CD14-positive monocyte (primary cell): ENCODE data around the gene BRMS1. TPM values are rescaled to one million over a fixed set of nuclear protein-coding genes. Genes with fewer than 3 reads are reported as not detected.
A peak's percentile ranks its signal among the peaks of the same experiment; 100 is the strongest.

Experiments
- DNase-seq, 3 donors: peaks; one replicate each; pipeline ENCODE4 v3.0.0-alpha.2; 2011 to 2022
- H2AFZ ChIP-seq: 2 replicates; pipeline ENCODE4 v1.6.0; 2012; ENCODE audit warnings: mild to moderate bottlenecking, low read depth, low read length, inconsistent platforms; ENCODE audit not compliant: insufficient read depth, poor library complexity, severe bottlenecking
- H3K27ac ChIP-seq, 2 donors: 1 replicate in 1 of 2; 2 replicates in 1 of 2; pipeline ENCODE4 v1.5.1; 2012 to 2013; ENCODE audit warnings: low read length in 2 of 2, control low read depth in 1 of 2, inconsistent platforms in 1 of 2, low read depth in 1 of 2, mild to moderate bottlenecking in 1 of 2
- H3K27me3 ChIP-seq, 2 donors: one replicate each; pipeline versions ENCODE4 v1.6.0 to v1.6.1; 2011 to 2013; ENCODE audit warnings: low read length in 2 of 2; ENCODE audit not compliant: control insufficient read depth in 2 of 2, insufficient read depth in 2 of 2
- H3K36me3 ChIP-seq, 2 donors: replicated peaks in 1 of 2; 1 replicate in 1 of 2; 2 replicates in 1 of 2; pipeline versions ENCODE4 v1.5.1 to v1.6.1; 2012 to 2013; ENCODE audit warnings: low read length in 2 of 2, control low read depth in 1 of 2, inconsistent platforms in 1 of 2, mild to moderate bottlenecking in 1 of 2; ENCODE audit not compliant: insufficient read depth in 2 of 2, control insufficient read depth in 1 of 2
- H3K4me1 ChIP-seq, 2 donors: 1 replicate in 1 of 2; 2 replicates in 1 of 2; pipeline versions ENCODE4 v1.5.1 to v1.6.1; 2012 to 2013; ENCODE audit warnings: low read length in 2 of 2, control low read depth in 1 of 2, inconsistent platforms in 1 of 2, mild to moderate bottlenecking in 1 of 2, moderate library complexity in 1 of 2; ENCODE audit not compliant: insufficient read depth in 2 of 2, control insufficient read depth in 1 of 2
- H3K4me2 ChIP-seq: replicated peaks from 2 replicates; pipeline ENCODE3; 2012; ENCODE audit warnings: low read length, moderate library complexity, mild to moderate bottlenecking; ENCODE audit not compliant: poor library complexity, severe bottlenecking; ENCODE audit errors: extremely low read depth
- H3K4me3 ChIP-seq, 3 experiments: fragments of 200-600 bp in 1 of 3; sonication (generic) in 1 of 3; replicated peaks in 1 of 3; 1 replicate in 2 of 3; 2 replicates in 1 of 3; pipeline ENCODE4 v1.5.1; 2011 to 2013; ENCODE audit warnings: low read length in 3 of 3, mild to moderate bottlenecking in 3 of 3, control low read depth in 2 of 3, low read depth in 2 of 3, inconsistent platforms in 1 of 3, moderate library complexity in 1 of 3
- H3K79me2 ChIP-seq: 2 replicates; pipeline ENCODE4 v1.6.0; 2012; ENCODE audit warnings: mild to moderate bottlenecking, control low read depth, inconsistent platforms, low read length, moderate library complexity; ENCODE audit not compliant: insufficient read depth
- H3K9ac ChIP-seq: 2 replicates; pipeline ENCODE4 v1.6.0; 2017; ENCODE audit warnings: low read length, mild to moderate bottlenecking; ENCODE audit not compliant: insufficient read depth, poor library complexity, severe bottlenecking
- H3K9me3 ChIP-seq, 2 donors: replicated peaks in 1 of 2; 1 replicate in 1 of 2; 2 replicates in 1 of 2; pipeline versions ENCODE4 v1.5.1 to v1.6.1; 2012 to 2013; ENCODE audit warnings: low read length in 2 of 2, control low read depth in 1 of 2; ENCODE audit not compliant: control insufficient read depth in 1 of 2, insufficient read depth in 1 of 2
- H4K20me1 ChIP-seq: 2 replicates; pipeline ENCODE4 v1.6.0; 2012; ENCODE audit warnings: mild to moderate bottlenecking, low read length, control low read depth, moderate library complexity; ENCODE audit not compliant: insufficient read depth
- H3K27ac Mint-ChIP-seq, 7 donors: one replicate each; pipeline ENCODE4 v1.8.0; 2020; ENCODE audit warnings: mild to moderate bottlenecking in 7 of 7, mixed read lengths in 7 of 7, moderate library complexity in 6 of 7, inconsistent platforms in 2 of 7
- H3K27me3 Mint-ChIP-seq, 3 donors: one replicate each; pipeline ENCODE4 v1.8.0; 2021 to 2022; ENCODE audit warnings: low read depth in 3 of 3, mild to moderate bottlenecking in 3 of 3, mixed read lengths in 3 of 3, moderate library complexity in 3 of 3, inconsistent platforms in 1 of 3
- H3K36me3 Mint-ChIP-seq, 2 donors: one replicate each; pipeline ENCODE4 v1.8.0; 2020; ENCODE audit warnings: mixed read lengths in 2 of 2, inconsistent platforms in 1 of 2, mild to moderate bottlenecking in 1 of 2
- H3K4me1 Mint-ChIP-seq: one replicate; pipeline ENCODE4 v1.8.0; 2020; ENCODE audit warnings: mild to moderate bottlenecking, mixed read lengths
- H3K4me3 Mint-ChIP-seq, 2 donors: one replicate each; pipeline ENCODE4 v1.8.0; 2020; ENCODE audit warnings: mild to moderate bottlenecking in 2 of 2, mixed read lengths in 2 of 2, moderate library complexity in 1 of 2
- H3K9me3 Mint-ChIP-seq, 7 donors: one replicate each; pipeline ENCODE4 v1.8.0; 2020 to 2022; ENCODE audit warnings: mixed read lengths in 7 of 7, mild to moderate bottlenecking in 6 of 7, moderate library complexity in 6 of 7, inconsistent platforms in 2 of 7
- CTCF ChIP-seq: fragments of 200-600 bp; IDR thresholded peaks from one replicate; pipeline ENCODE4 v1.8.0; 2022; ENCODE audit warnings: antibody characterized with exemption, mild to moderate bottlenecking
- WGBS: methylation state at CpG from one replicate; pipeline ENCODE4 v1.1.5; 2013; ENCODE audit warnings: missing lambda C conversion rate; ENCODE audit not compliant: insufficient coverage; 5-methylcytosine and 5-hydroxymethylcytosine counted together
- intact Hi-C, 2 donors: fragments of 100-400 bp; cut with micrococcal nuclease; formaldehyde crosslinking; loops; one replicate each; pipeline versions ENCODE4 v1.15.0 to v1.15.1; 2023
- polyA plus RNA-seq, 3 donors: library from polyadenylated mRNA; depleted of rRNA in 1 of 3; unstranded in 2 of 3; stranded (reverse) in 1 of 3; fragments of 300-500 nt in 2 of 3; fragments of >200 nt in 1 of 3; fragmentation: Illumina TruSeq in 2 of 3; gene quantifications; 1 replicate in 2 of 3; 2 replicates in 1 of 3; pipeline ENCODE4 v1.2.3, GENCODE V29; 2012 to 2021

The BRMS1 gene
- polyA plus RNA-seq, 3 donors = 49.0 to 65.2 (median 62.0) TPM

- Mint-ChIP-seq H3K36me3 (peaks cover 14 to 16% of the 10 kb centered on the region in 2 donors), H3K4me3 (peak overlapping the region; percentile 78 to 89), H3K27ac (peak overlapping the region in 2 of 7 donors; percentile 20 to 62), H3K9me3 (no peaks in the 10 kb centered on the region), H3K27me3 (peaks cover 4 to 22% (median 11%) of the 10 kb centered on the region in 3 donors), H3K4me1 (peaks cover 31% of the 10 kb centered on the region)
- H3K4me1 ChIP-seq = peaks cover 34 to 41% of the 10 kb centered on the region in 2 donors
- H3K9me3 ChIP-seq = no peaks in the 10 kb centered on the region
- H4K20me1 ChIP-seq = peaks cover 27% of the 10 kb centered on the region
- H3K27me3 ChIP-seq = peaks cover 0 to 9% of the 10 kb centered on the region in 2 donors
- H3K9ac ChIP-seq = peak overlapping the region; percentile 60
- intact Hi-C loops = no loop called here
- peak overlapping the region; percentile 98 for H2AFZ ChIP-seq
- 32% methylated on average over 68 of the region's 68 CpGs for WGBS
- TF ChIP-seq CTCF = no peak
- DNase-seq = no peak
- H3K79me2 ChIP-seq = peaks cover 23% of the 10 kb centered on the region
- H3K4me3 ChIP-seq = peak overlapping the region; percentile 34 to 84 (median 64)
- H3K36me3 ChIP-seq = peaks cover 5 to 20% of the 10 kb centered on the region in 2 donors
- no peak overlapping the region for H3K27ac ChIP-seq
- H3K4me2 ChIP-seq = peak overlapping the region; percentile 99
These were observed 1.8 kb upstream of the BRMS1 start for GRCh38 chr11:66346476-66347424.

GRCh38 chr11:66345316-66345649 lies 379 bp upstream of the BRMS1 start:
- Histone ChIP-seq H2AFZ (peak overlapping the region; percentile 92), H3K79me2 (peaks cover 23% of the 10 kb centered on the region), H3K4me2 (peak overlapping the region; percentile 98), H3K9ac (peak overlapping the region; percentile 92), H3K27ac (peak overlapping the region in 1 of 2 donors; percentile 94), H3K4me3 (peak overlapping the region; percentile 57 to 93 (median 64)), H3K36me3 (peaks cover 20 to 35% of the 10 kb centered on the region in 2 donors), H3K9me3 (no peaks in the 10 kb centered on the region), H4K20me1 (peaks cover 27% of the 10 kb centered on the region), H3K27me3 (peaks cover 0 to 9% of the 10 kb centered on the region in 2 donors), H3K4me1 (peaks cover 34 to 41% of the 10 kb centered on the region in 2 donors)
- TF ChIP-seq CTCF = no peak
- peaks cover 4 to 21% (median 11%) of the 10 kb centered on the region in 3 donors for H3K27me3 Mint-ChIP-seq
- peaks cover 31% of the 10 kb centered on the region for H3K4me1 Mint-ChIP-seq
- WGBS = 0% methylated on average over 2 of the region's 7 CpGs
- no peak for DNase-seq
- H3K4me3 Mint-ChIP-seq = peak overlapping the region; percentile 82 to 90
- intact Hi-C loops = loop anchor here in 1 of 2 donors (2.0 kb wide), 2 partner anchors 32 to 498 kb away; partner anchors contain the start of gene RCE1
- peaks cover 27 to 30% of the 10 kb centered on the region in 2 donors for H3K36me3 Mint-ChIP-seq
- H3K27ac Mint-ChIP-seq = peak overlapping the region; percentile 87 to 97 (median 95)
- no peaks in the 10 kb centered on the region for H3K9me3 Mint-ChIP-seq
